NOMO-1 treated with dmso at 0.1 percent for 144 hours (cell line): ENCODE measurements around the gene CISD2.
"Not testable (repeated sequence)": the region's sequence is repeated elsewhere in the genome, so short reads cannot be mapped to it uniquely, and the experiment has no call there.

ENCODE experiments used
- DNase-seq: peaks from one replicate; lab custom pipeline; 2025; ENCODE audit not compliant: unreplicated experiment; lab: John Stamatoyannopoulos, UW

Gene CISD2, protein sequence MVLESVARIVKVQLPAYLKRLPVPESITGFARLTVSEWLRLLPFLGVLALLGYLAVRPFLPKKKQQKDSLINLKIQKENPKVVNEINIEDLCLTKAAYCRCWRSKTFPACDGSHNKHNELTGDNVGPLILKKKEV

DNA sequence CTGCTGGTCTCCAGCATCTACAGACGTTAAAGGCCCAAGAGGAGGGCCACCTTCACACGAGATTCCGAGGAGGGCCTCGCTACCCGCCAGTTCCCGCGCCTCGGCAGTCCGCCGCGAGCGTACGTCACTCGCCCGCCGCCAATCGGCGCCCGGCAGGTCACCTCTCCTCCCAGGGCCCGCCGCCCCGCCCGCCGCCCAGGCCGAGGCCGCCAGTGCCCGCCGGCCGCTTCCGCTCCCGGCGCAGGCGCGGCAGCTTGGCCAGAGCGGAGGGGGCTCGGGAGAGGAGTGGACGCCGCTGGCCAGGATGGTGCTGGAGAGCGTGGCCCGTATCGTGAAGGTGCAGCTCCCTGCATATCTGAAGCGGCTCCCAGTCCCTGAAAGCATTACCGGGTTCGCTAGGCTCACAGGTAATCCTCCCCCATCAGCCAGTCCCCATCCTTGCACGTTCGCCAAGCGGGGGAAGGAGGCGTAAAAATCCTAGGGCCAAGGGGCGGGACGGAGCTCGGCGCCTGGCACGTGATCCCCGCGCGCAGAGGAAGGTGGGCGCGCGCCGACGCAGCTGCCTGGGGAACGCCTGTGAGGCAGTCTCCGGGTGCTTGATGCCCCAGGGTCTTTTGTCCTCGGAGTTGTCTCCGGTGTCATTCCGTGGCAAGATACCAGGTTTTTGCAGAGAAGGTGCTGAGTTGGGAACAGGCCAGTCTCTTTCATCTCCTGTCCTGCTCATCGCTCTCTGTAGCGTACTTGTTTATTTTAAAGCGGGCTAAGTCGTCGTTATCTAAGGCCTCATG is at the start of gene CISD2:
Gene CISD2, plus strand, starts transcription at position 212 of the 788 bp plus-strand sequence. Its CDS starts 93 bp downstream, at position 305.
- DNase-seq = peak; percentile 93

GRCh38 chr4:102819100-102819499 is 49.7 kb upstream of the CISD2 start:
- DNase-seq = not testable (repeated sequence)

- DNase-seq = no peak
These were observed 49.0 kb upstream of the CISD2 start for GRCh38 chr4:102819588-102820365.

GRCh38 chr4:102823464-102823863 is 45.3 kb upstream of the CISD2 start:
- no peak for DNase-seq

GRCh38 chr4:102823897-102824296 is 44.9 kb upstream of the CISD2 start:
- DNase-seq = no peak

GRCh38 chr4:102824398-102824797 is 44.4 kb upstream of the CISD2 start:
- no peak for DNase-seq

GRCh38 chr4:102825261-102826091 is 43.3 kb upstream of the CISD2 start:
- peak; percentile 76 for DNase-seq

DNA sequence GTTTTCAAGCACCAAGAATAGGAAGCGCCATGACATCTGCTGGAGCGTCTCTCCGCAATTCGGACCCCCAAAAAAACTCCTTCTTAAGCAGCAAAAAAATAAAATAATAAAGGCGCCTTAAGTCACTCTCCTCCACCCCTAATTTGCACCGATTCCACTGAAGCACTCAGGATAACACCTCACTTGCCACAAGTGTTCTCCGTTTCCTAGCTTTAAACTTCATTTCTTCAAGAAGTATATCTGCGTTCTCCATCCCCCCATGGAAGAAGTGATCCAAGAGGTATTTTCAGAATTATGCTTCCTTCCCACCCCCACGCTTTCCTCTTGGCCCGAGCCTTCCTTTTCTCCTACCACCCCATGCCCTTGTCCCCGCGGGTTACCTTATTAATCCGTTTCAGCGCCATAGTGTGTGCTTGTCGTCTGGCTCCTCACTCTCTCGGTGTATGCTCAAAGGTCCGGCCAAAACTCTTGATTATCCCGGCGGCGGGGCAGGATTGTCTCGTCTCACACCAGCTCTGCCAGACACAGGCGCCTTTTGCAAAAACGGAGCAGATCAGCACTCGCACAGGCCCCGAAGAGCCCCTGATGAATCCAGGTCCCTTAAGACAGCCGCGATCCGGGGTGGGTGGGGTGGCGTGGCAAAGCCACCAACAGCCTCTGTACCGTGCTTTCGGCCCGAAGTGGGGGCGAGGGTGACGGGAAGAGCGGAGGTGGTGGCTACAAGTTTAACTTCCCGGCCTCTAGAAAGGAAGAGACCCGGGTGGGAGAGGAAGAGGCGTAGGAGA is 42.5 kb upstream of the CISD2 start:
- DNase-seq = no peak

GRCh38 chr4:102826890-102827673 is 41.7 kb upstream of the CISD2 start, which contains the start of gene UBE2D3:
Gene UBE2D3, minus strand, starts transcription at chr4:102827551. Its CDS starts 1,043 bp downstream, at chr4:102826508.
- DNase-seq = peak; percentile 90

- peak; percentile 98 for DNase-seq
These were observed 40.9 kb upstream of the CISD2 start for GRCh38 chr4:102827674-102828496.

GRCh38 chr4:102828497-102828808 is 40.3 kb upstream of the CISD2 start:
- DNase-seq = no peak

- no peak for DNase-seq
These were observed 39.0 kb upstream of the CISD2 start for GRCh38 chr4:102829803-102830202.

DNA sequence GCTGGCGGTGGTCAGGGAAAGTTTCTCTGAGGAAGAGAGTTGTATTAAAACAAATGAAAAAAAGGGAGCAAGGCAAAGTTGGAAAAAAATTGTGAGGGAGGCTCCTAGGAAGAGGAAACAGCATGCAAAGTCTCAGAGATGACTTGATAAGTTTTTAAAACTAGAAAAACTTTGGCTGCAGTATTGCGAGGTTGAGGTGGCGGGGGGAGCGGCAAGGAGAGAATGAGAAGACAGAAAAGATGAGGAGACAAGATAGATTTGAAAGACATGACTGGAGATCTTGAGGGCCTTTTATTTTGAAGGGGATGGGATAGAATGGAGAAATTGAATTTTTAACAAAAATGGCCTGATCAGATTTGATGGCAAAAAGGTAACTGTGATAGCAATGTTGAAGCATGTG is 36.7 kb upstream of the CISD2 start:
- DNase-seq = no peak

GRCh38 chr4:102832667-102833066 is 36.1 kb upstream of the CISD2 start:
- no peak for DNase-seq

DNA sequence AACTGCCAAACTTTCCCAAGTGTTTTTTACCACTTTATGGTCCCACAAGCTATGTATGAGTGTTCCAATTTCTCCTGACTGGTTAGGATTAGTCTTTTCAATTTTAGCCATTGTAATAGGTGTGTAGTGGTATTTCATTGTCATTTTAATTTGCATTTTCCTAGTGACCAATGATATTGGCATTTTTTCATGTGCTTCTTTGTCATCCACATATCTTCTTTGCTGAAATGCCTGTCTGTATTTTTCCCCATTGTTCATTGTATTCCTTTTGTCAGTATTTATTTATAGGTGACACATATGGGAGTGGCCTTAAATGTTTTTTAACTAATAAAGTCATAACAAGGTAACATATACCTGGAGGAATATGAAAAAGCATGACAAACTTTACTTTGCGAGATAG is 32.2 kb upstream of the CISD2 start:
- DNase-seq = no peak

GRCh38 chr4:102842367-102842766 is 26.4 kb upstream of the CISD2 start:
- DNase-seq = no peak

- no peak for DNase-seq
These were observed 25.5 kb upstream of the CISD2 start for GRCh38 chr4:102843273-102843672.

DNA sequence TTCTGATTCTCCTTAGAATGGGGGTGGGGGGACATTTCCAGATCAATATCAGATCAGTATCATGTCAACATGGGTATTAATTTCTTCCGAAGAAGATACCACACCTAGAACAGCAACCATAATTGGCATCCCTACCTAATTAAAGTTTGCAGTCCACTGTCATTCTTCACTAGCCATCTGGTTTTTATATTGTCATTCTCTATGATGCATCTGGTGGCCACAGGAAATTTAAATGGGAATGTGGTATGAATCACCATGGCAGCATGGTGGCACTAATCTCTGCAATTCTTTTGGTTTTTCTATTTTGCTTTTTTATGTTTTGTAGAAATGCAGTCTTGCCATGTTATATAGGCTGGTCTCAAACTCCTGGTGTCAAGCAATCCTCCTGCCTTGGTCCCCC is 24.9 kb upstream of the CISD2 start:
- no peak for DNase-seq

- no peak for DNase-seq
These were observed 21.1 kb upstream of the CISD2 start for GRCh38 chr4:102847687-102848086.
